SK-MEL-5 (cell line): ENCODE measurements around the gene KANSL3. TPM values are rescaled to one million over a fixed set of nuclear protein-coding genes. Genes with fewer than 3 reads are reported as not detected.
"Not testable (repeated sequence)": the region's sequence is repeated elsewhere in the genome, so short reads cannot be mapped to it uniquely, and the experiment has no call there.

ENCODE experiments used
- DNase-seq: peaks from one replicate; pipeline ENCODE4 v3.0.0-alpha.2; 2016; ENCODE audit warnings: low read depth, low spot score
- in situ Hi-C: cut with HindIII; loops from 2 replicates; pipeline ENCODE4 v1.10.0; 2016; ENCODE audit warnings: low sequenced_read_pairs, high pct_unique_total_duplicates, low pct_unique_long_range_greater_than_20kb
- polyA plus RNA-seq, 2 experiments: library from polyadenylated mRNA; depleted of rRNA; stranded (reverse); fragments of >200 nt; gene quantifications; 2 replicates each; pipeline ENCODE4 v1.2.3, GENCODE V29; 2015
- total RNA-seq: library from RNA; depleted of rRNA; stranded (reverse); fragments of >200 nt; shearing (Covaris generic); gene quantifications from 2 replicates; pipeline ENCODE4 v1.2.3, GENCODE V29; 2014; rRNA removed

KANSL3 gene
- 20.5 and 22.3 TPM in 2 replicates for total RNA-seq
- polyA plus RNA-seq (2015; cell fraction: cytosol; rRNA removed), result 21.3 and 30.0 TPM in 2 replicates
- 63.8 and 66.9 TPM in 2 replicates for polyA plus RNA-seq (2015; cell fraction: nucleus; rRNA removed)

DNA sequence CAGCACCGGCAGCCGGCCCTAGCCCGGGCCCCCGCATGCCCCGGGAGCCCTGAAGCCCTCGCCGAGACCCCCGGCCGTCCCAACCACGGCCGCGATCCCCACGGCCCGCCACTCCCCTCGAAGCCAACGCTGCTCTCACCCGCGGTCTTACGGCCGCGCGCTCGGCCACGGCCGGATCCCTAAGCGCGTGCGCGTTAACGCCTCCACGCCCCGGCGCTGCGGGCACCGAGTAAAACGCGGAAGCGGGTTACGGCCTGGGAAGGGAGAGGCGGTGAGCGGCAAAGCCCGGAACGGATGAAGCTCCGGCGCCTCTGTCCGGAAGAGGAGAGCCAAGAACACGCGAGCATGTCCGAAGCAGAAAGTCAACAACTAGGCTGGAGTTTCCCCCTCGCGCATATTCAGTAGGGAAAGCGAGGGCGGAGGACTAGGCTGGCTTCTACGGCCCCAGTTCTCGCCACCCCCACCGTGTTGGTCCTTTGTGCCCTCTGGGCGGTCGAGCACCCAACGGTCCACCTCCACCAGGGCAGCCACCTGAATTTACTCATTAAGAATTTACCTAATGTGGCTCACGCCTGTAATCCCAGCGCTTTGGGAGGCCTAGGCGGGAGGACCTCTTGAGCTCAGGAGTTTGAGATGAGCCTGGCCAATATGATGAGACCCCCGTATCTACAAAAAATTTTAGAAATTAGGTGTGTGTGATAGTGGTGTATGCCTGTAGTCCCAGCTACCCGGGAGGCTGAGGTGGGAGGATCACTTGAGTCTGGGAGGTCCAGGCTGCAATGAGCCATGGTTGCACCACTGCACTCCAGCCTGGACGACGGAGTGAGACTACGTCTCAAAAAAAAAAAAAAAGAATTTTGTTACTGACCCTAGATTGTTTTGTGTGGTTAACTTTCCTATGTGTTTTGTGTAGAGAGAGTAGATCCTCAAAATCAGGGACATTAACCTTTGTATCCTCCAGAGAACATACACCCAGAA, at the start of gene KANSL3:
Gene KANSL3 (minus strand): TSS at position 169 of the 978 bp plus-strand sequence. CDS start 1,177 bp downstream, outside the sequence.
- DNase-seq, result peak; percentile 85
- in situ Hi-C loops, result no loop called here

- in situ Hi-C loops, result no loop called here
- no peak for DNase-seq
Observed at GRCh38 chr2:96687266-96687665, 49.2 kb upstream of the KANSL3 start.

DNA sequence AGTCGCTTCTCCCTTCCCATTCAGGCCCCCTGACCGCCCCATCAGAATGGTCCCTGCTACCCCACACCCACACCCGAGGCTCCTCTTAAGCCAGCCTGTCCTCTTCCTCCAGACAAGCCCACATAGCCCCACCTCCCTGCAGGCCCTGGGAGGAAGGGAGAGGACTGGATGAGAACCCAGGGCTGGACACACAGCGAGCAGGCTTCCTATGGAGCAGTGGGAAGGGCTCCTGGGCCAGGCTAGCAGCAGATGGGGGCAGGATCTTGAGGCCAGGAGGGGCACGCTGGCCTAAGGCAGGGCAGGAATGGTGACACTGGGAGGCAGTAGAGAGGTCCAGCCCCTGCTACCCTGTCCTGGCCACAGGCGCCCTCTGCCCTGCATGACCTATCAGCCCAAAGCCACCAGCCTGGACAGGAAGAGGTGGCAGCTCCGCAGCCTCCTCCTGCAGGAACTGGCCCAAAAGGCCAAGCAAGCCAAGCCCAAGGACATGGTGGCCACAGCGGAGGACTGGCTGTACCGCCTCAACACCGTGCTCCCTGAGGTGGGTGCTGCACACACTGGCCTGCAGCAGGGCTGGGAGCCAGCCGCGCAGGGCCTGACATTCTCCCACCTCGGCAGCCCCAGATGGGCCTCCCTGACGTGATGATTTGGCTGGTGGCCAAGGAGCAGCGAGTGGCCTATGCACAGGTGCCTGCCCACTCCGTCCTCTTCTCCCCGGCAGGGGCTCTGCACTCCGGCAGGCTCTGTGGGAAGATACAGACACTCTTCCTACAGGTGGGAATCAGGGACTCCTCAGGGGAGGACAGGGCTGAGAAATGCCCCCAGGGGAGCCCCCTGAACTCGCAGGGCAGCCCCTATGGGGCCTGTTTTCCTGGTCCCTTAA, 47.7 kb upstream of the KANSL3 start:
- no peak for DNase-seq
- in situ Hi-C loops, result no loop called here

DNA sequence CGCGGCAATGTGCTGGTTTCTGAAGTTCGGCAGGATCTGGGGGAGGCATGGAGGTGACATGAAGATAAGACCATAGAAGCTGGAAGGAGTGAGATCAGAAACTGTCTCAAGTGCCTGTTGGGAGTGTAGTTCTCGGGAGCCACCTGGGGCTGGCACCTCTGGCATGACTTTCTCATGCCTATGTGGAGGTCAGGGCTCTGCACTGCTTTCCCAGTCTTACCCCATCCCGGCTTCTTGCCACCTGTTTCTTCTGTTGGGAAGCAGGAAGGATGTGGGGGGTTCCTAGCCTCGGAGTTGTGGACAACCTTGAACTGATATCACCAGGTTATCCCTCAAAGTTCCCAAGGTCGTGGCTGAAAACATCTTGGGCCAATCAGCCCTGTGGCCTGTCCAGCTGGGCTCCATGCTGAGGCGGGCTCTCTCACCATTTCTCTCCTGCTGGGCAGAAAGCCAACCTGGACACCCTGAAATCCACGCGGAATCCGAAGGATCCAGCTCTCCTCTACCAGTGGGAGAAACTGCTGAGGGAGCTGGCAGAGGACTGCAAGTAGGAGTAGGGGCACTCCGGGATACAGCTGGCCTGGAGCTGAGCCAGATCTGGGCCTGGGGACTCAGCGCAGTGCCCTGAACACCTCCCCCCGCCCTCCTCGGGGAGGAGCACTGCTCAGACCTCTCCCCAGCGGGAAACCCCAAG, 46.9 kb upstream of the KANSL3 start:
- DNase-seq, result no peak
- in situ Hi-C loops, result no loop called here

- no peak for DNase-seq
- in situ Hi-C loops, result no loop called here
Observed at GRCh38 chr2:96683972-96684820, 46.1 kb upstream of the KANSL3 start.

DNA sequence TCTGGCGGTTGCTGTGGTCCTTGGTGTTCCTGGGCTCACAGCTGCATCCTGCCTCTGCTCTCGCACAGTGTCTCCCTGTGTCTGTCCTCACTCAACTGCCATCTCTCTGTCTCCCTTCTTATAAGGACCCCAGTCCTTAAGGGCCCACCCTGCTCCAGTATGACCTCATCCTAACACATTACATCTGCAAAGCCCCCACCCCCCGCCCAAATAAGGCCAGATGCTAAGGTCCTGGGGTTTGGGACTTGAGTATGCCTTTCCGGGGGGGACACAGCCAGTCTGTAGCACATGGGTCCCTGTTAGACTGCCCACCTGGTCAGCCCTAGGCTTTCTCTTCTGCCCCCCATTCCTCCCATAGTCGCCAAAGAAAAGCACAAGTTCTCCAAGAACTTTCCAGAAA, 45.2 kb upstream of the KANSL3 start:
- in situ Hi-C loops, result no loop called here
- no peak for DNase-seq

- in situ Hi-C loops, result no loop called here
- no peak for DNase-seq
Observed at GRCh38 chr2:96681540-96681939, 43.4 kb upstream of the KANSL3 start.

GRCh38 chr2:96680561-96681141, 42.5 kb upstream of the KANSL3 start:
- no peak for DNase-seq
- in situ Hi-C loops, result no loop called here

DNA sequence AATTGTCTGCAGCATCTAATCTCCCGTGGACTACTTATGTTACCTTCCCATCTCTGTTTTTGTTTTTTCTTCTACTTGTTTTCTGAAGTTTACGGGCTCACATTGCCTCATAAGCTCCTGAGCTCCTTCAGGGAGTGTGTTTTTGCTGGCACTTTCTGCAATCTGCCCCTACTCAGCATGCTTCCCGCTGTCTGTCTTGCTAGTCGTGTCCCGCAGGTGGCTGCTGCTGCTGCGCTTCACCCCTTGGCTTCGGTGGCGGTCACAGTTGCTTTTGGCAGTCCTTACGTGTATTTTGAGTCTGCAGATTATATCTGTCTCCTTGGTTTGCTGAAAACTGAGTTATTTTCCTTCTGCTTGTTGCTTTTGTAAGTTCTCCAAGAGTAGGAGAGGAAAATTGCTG, 41.7 kb upstream of the KANSL3 start:
- no peak for DNase-seq
- in situ Hi-C loops, result no loop called here

DNA sequence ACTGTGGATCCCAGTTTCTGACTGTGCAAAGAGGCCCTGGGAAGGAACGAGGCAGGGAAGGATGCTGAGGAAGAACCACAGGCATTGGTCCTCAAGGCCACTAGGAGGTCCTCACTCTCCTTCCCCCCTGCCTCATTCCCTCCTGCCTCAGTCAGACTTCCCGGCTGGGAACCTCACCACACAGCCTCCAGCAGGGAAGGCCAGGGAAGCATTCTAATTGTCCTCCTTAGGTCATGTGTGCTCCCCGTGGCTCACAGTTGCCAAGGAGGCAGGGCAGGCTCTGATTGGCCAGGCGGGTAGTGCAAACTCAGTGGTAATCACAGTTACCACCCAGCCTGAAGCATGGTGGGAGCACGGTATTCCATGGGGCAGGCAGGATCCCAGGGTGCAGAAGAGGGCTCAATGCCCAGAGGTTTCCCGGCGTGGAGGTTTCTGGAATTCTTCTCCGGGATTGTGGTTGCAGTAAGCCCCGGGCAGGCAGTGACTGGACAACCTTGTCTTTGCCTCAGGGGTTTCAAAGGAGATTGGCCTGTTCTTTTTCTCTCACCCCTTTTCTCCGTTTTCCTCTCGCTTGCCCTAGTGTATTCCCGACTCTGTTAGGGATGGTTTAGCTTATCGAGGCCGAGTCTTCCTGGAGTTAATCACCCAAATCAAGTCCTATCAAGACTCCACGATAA, 31.6 kb upstream of the KANSL3 start:
- in situ Hi-C loops, result no loop called here
- peak; percentile 26 for DNase-seq

DNA sequence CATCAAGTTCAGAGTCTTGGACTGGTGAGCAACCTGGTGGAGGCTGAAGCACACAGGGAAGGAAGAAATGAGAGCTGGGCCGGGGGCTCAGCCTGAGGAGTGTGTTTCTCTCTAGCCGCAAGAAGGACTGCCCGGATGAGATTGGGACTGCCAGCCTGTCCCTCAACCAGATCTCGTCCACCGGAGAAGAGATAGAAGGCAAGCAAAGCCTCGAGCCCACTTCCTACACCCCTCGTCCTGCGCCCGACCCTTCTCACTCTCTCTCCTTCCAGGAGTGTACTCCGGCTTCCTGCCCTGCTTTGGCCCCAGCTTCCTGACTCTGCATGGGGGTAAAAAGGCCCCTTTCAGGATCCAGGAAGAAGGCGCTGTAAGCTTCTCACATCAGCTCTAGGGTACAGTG, 30.7 kb upstream of the KANSL3 start:
- no peak for DNase-seq
- in situ Hi-C loops, result no loop called here

- DNase-seq, in situ Hi-C loops: not testable (repeated sequence)
Observed at GRCh38 chr2:96665717-96666116, 27.6 kb upstream of the KANSL3 start.

GRCh38 chr2:96665083-96665569, 27.0 kb upstream of the KANSL3 start:
- in situ Hi-C loops, result no loop called here
- no peak for DNase-seq

DNA sequence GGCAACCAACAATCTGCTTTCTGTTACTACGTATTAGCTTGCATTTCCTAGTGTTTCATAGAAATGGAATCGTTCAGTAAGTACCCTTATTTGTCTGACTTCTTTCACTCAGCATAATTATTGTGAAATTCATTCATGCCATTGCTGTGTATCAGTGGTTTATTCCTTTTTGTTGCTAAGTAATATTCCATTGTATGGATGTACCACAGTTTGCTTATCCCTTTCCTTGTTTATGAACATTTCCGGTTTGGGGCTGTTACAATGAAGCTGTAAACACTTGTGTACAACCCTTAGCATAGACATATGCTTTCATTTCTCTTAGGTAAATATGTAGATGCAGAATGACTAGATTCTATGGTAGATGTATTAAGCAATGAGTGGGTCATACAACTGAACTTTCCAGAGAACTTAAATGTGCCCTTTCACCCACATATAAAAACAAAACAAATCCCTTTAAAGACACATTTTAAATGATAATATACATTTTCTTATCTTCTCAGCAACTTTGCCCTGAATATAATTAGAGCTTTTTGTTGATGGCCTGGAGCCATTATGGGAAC, 26.3 kb upstream of the KANSL3 start:
- no peak for DNase-seq
- in situ Hi-C loops, result no loop called here

DNA sequence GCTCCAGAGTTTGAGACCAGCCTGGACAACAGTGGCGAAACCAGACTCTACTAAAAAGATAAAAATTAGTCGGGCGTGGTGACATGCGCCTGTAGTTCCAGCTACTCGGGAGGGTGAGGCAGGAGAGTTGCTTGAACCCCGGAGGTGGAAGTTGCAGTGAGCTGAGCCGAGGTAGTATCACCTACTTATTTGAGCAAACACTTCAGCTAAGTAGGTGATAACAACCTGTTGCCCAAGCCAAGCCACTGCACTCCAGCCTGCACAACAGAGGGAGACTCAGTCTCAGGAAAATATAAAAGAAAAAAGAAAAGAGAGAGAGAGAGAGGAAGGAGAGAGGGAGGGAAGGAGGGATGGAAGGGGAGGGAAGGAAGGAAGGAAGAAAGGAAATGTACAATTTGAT, 25.7 kb upstream of the KANSL3 start:
- no peak for DNase-seq
- in situ Hi-C loops, result no loop called here

DNA sequence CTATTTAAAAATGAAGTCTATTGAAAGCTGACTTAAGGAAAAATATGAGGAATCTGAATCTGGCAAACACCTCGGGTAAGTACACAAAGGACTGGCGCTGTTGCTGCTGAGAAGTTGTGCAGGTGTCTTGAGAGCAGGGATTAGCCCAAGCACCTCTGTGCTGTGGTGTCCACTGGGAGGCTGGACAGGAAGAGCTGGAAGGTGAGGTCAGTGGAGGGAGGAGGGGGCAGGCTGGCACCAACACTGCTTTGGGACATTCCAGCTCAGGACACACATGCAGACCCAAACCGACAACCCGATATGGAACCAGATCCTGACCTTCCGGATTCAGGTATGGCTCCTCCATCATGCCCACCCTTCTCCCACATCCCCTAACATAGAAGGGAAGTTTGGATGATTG, 25.1 kb upstream of the KANSL3 start:
- DNase-seq, result no peak
- in situ Hi-C loops, result no loop called here
